ENCODE results near the gene SYCP2L. TPM values are rescaled to one million over a fixed set of nuclear protein-coding genes. Genes with fewer than 3 reads are reported as not detected.

The SYCP2L gene
- total and polyA plus RNA-seq, 2 experiments from 2014 or later, result 10.5 to 11.0 TPM

GRCh38 chr6:10890151-10890550, 3.3 kb downstream of the SYCP2L start (continued):
- no peak for TF ChIP-seq ZNF462 (CRISPR knock-in tag; IDR thresholded peaks at IDR 0.05)

- Mint-ChIP-seq H3K36me3 (ENCODE audit: low read depth) (no peaks in the 10 kb centered on the region; the same call in 2 of the 3 replicates), H3K9me3 (no peaks in the 10 kb centered on the region), H3K27me3 (ENCODE audit: insufficient read depth, low read depth, poor library complexity) (peaks cover 4% of the 10 kb centered on the region), H3K27ac (no peak overlapping the region), H3K4me1 (peaks cover 5% of the 10 kb centered on the region), H3K4me3 (no peak overlapping the region)
- H4K20me1 ChIP-seq (replicated peaks; ENCODE audit: insufficient read depth), result no peaks in the 10 kb centered on the region
- no peak overlapping the region for H3K27ac ChIP-seq (ENCODE audit: low read depth)
- no peaks in the 10 kb centered on the region for H3K4me1 ChIP-seq (ENCODE audit: insufficient read depth)
- H3K27me3 ChIP-seq (ENCODE audit: insufficient read depth), result no peaks in the 10 kb centered on the region
- no peaks in the 10 kb centered on the region for H3F3A ChIP-seq (replicated peaks; ENCODE audit: low read depth)
- ATAC-seq (no peak), DNase-seq (ENCODE audit: low spot score) (no peak)
- H3K4me2 ChIP-seq, result no peak overlapping the region
- H3K36me3 ChIP-seq (ENCODE audit: insufficient read depth), result no peaks in the 10 kb centered on the region
- no peak overlapping the region for H2AFZ ChIP-seq
- H3K4me3 ChIP-seq, result no peak overlapping the region
- H3K9me2 ChIP-seq (ENCODE audit: insufficient read depth), result no peaks in the 10 kb centered on the region
- no peaks in the 10 kb centered on the region for H3K79me2 ChIP-seq (replicated peaks; ENCODE audit: insufficient read depth)
- no peak for TF ChIP-seq ZNF462 (CRISPR knock-in tag; IDR thresholded peaks at IDR 0.05)
- TF ChIP-seq POLR2AphosphoS5 (IDR thresholded peaks at IDR 0.05; ENCODE audit: low read depth), result no peak
- TF ChIP-seq REST (IDR thresholded peaks at IDR 0.05; ENCODE audit: unreplicated experiment), result no peak
- TF ChIP-seq EZH2 (IDR thresholded peaks at IDR 0.05; ENCODE audit: low read depth, unreplicated experiment), result no peak
- no peak for TF ChIP-seq NANOG (IDR thresholded peaks at IDR 0.05; ENCODE audit: borderline replicate concordance)
- TF ChIP-seq STAT1 (IDR thresholded peaks at IDR 0.05; ENCODE audit: unreplicated experiment), result no peak
Observed at GRCh38 chr6:10891960-10892359, 5.1 kb downstream of the SYCP2L start.
